Fibroblast of skin of right quadriceps (primary cell): Measurements from ENCODE around the gene IGDCC3.

ENCODE experiments used
- DNase-seq: peaks from one replicate; pipeline ENCODE4 v3.0.0-alpha.2; 2013

The IGDCC3 gene

DNA sequence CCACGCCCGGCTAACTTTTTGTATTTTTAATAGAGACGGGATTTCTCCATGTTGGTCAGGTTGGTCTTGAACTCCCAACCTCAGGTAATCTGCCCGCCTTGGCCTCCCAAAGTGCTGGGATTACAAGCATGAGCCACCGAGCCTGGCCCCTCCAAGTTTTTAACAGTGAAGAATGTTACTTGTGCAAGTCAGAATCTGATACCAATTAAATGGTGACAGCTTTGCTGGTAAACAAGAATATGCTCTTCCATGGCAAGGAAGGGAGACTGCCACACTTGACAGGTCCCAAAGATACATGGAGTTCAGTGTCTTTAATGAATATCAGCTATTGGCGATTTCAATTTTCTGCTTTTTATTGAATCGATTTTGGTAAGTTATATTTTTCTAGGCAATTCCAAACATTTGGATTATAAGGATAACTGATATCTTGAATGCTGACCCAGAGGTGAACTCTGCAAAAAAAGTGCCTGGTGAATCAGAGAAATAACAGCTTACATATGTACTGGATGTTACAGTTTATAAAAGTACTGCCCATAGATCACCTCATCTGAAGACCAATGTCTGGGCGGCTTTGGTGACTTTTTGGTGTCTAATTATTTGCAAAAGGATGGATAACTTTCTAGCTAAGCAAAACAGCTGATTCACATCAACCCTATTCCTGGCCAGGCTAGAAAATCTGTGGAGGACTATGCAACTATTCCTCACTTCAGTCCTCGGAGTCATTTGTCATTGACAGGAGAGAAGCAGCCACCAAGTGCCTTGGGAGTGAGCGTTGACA lies 92.3 kb downstream of the IGDCC3 start:
- peak; percentile 58 for DNase-seq

DNA sequence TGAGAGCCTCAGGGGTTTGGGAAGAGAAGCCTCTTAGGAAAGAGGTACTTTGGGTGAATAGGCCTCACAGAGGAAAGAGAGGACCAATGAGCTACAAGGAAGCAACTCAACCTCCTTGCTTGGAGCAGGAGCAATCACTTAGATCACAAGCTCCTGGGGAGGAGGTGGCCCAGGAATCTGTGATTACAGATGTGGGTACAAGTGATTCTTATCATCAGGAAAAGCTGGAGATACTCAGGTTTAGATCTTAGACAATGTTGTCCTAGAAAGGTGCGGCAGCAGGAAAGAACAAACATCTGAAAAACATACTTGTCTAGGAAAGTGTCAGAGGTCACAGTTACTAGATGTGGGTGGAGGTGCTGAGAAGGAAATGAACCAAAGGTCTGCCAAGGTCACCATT lies 99.3 kb downstream of the IGDCC3 start:
- no peak for DNase-seq
